Peyer's patch (tissue), 4 donors: ENCODE measurements around the gene LRRC61. TPM values are rescaled to one million over a fixed set of nuclear protein-coding genes. Genes with fewer than 3 reads are reported as not detected.

Source experiments
- DNase-seq, 3 donors: peaks; one replicate each; pipeline ENCODE4 v3.0.0-alpha.2; 2017 to 2019
- H3K27ac ChIP-seq, 4 donors: fragments of 200-600 bp; sonication (generic); one replicate each; pipeline ENCODE4 v1.5.1; 2016 to 2019
- H3K27me3 ChIP-seq, 2 donors: fragments of 200-600 bp; sonication (generic); one replicate each; pipeline ENCODE4 v1.5.1; 2019
- H3K36me3 ChIP-seq, 3 donors: fragments of 200-600 bp; sonication (generic); one replicate each; pipeline ENCODE4 v1.5.1; 2016 to 2019
- H3K4me1 ChIP-seq, 4 donors: fragments of 200-600 bp; sonication (generic); one replicate each; pipeline ENCODE4 v1.5.1; 2016 to 2019
- H3K4me3 ChIP-seq, 4 donors: fragments of 200-600 bp; sonication (generic); 1 replicate in 3 of 4; 2 replicates in 1 of 4; pipeline ENCODE4 v1.5.1; 2016 to 2019; ENCODE audit warnings: mild to moderate bottlenecking in 1 of 4
- H3K9me3 ChIP-seq, 4 donors: fragments of 200-600 bp; sonication (generic); one replicate each; pipeline ENCODE4 v1.5.1; 2016 to 2019; ENCODE audit warnings: mild to moderate bottlenecking in 1 of 4
- CTCF ChIP-seq, 6 experiments: fragments of 450-650 bp in 4 of 6; fragments of 200-600 bp in 2 of 6; sonication (generic) in 1 of 6; IDR thresholded peaks; one replicate each; pipeline ENCODE4 v1.5.1; 2017 to 2019; ENCODE audit warnings: antibody characterized with exemption in 6 of 6, mild to moderate bottlenecking in 3 of 6, moderate library complexity in 1 of 6
- POLR2A ChIP-seq, 2 donors: fragments of 450-650 bp; IDR thresholded peaks; one replicate each; pipeline ENCODE4 v1.5.1; 2017; ENCODE audit warnings: antibody characterized with exemption in 2 of 2, mild to moderate bottlenecking in 2 of 2, moderate library complexity in 2 of 2
- total RNA-seq, 4 donors: library from RNA; depleted of rRNA; stranded (reverse); fragments of >200 nt; gene quantifications; one replicate each; pipeline ENCODE4 v1.1.0, GENCODE V29; 2016

The LRRC61 gene
- total RNA-seq, 4 donors from 2014 or later: 19.3 to 22.1 (median 20.0) TPM

GRCh38 chr7:150358433-150358832, 35.3 kb downstream of the LRRC61 start:
- no peaks in the 10 kb centered on the region for H3K9me3 ChIP-seq
- H3K4me1 ChIP-seq: peaks cover 0 to 7% (median under 1%) of the 10 kb centered on the region in 4 donors
- no peaks in the 10 kb centered on the region for H3K27me3 ChIP-seq
- no peaks in the 10 kb centered on the region for H3K36me3 ChIP-seq
- TF ChIP-seq CTCF (IDR thresholded peaks at IDR 0.05) (no peak), POLR2A (IDR thresholded peaks at IDR 0.05) (no peak)
- no peak overlapping the region for H3K27ac ChIP-seq
- no peak overlapping the region for H3K4me3 ChIP-seq
- no peak for DNase-seq

GRCh38 chr7:150358988-150359621, 36.0 kb downstream of the LRRC61 start:
- peak in 1 of 3 donors; percentile 14 for DNase-seq
- peaks cover 0 to 7% (median 5%) of the 10 kb centered on the region in 4 donors for H3K4me1 ChIP-seq
- no peak for TF ChIP-seq POLR2A (IDR thresholded peaks at IDR 0.05)
- TF ChIP-seq CTCF (IDR thresholded peaks at IDR 0.05): no peak
- no peaks in the 10 kb centered on the region for H3K27me3 ChIP-seq
- H3K36me3 ChIP-seq: no peaks in the 10 kb centered on the region
- no peaks in the 10 kb centered on the region for H3K9me3 ChIP-seq
- no peak overlapping the region for H3K4me3 ChIP-seq
- H3K27ac ChIP-seq: no peak overlapping the region

GRCh38 chr7:150359622-150360362, 36.6 kb downstream of the LRRC61 start:
- H3K9me3 ChIP-seq: no peaks in the 10 kb centered on the region
- DNase-seq: peak in 1 of 3 donors; percentile 25
- H3K27ac ChIP-seq: no peak overlapping the region
- TF ChIP-seq CTCF (IDR thresholded peaks at IDR 0.05): no peak
- TF ChIP-seq POLR2A (IDR thresholded peaks at IDR 0.05): no peak
- peaks cover 0 to 7% (median 5%) of the 10 kb centered on the region in 4 donors for H3K4me1 ChIP-seq
- no peaks in the 10 kb centered on the region for H3K27me3 ChIP-seq
- H3K4me3 ChIP-seq: no peak overlapping the region
- no peaks in the 10 kb centered on the region for H3K36me3 ChIP-seq

- TF ChIP-seq CTCF (IDR thresholded peaks at IDR 0.05) (no peak), POLR2A (IDR thresholded peaks at IDR 0.05) (no peak)
- Histone ChIP-seq H3K27me3 (no peaks in the 10 kb centered on the region), H3K4me3 (no peak overlapping the region), H3K9me3 (no peaks in the 10 kb centered on the region), H3K4me1 (peaks cover 0 to 5% (median 3%) of the 10 kb centered on the region in 4 donors), H3K36me3 (no peaks in the 10 kb centered on the region), H3K27ac (no peak overlapping the region)
- DNase-seq: no peak
These were observed 37.4 kb downstream of the LRRC61 start for GRCh38 chr7:150360363-150361058.

DNA sequence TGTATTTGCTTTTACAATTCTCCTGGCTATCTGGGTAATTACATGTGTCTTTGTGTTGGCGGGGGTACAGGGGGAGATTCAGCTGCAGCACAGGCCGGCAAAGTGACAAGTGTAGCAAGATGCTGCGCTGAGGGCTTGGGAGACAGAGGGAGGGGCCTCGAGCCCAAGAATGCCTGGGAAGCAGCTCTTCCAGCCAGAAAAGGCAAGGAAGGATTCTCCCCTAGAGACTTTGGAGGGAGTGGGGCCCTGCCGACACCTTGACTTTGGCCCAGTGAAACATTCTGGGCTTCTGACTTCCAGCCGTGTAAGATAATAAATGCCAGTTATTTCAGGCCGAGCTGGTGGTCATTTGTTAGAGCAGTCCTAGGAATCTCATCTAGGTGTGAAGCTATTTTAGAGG, 38.2 kb downstream of the LRRC61 start:
- Histone ChIP-seq H3K27ac (no peak overlapping the region), H3K36me3 (no peaks in the 10 kb centered on the region), H3K4me3 (no peak overlapping the region), H3K9me3 (no peaks in the 10 kb centered on the region), H3K27me3 (no peaks in the 10 kb centered on the region), H3K4me1 (peaks cover 0 to 5% (median 2%) of the 10 kb centered on the region in 4 donors)
- DNase-seq: peak in 1 of 3 donors; percentile 22
- TF ChIP-seq CTCF (IDR thresholded peaks at IDR 0.05) (no peak), POLR2A (IDR thresholded peaks at IDR 0.05) (no peak)
